ENCODE data around the gene TMEM225B.
"Not testable (repeated sequence)": the region's sequence is repeated elsewhere in the genome, so short reads cannot be mapped to it uniquely, and the experiment has no call there.

TMEM225B gene

GRCh38 chr7:99597762-99598501, at the start of gene TMEM225B:
Gene TMEM225B, plus strand, starts transcription at chr7:99598267. Its CDS starts 6,122 bp downstream, at chr7:99604389.
- DNase-seq (ENCODE audit: low spot score): no peak

GRCh38 chr7:99549545-99549944, 48.5 kb upstream of the TMEM225B start:
- DNase-seq (ENCODE audit: low spot score): not testable (repeated sequence)

GRCh38 chr7:99551334-99551733, 46.7 kb upstream of the TMEM225B start:
- peak; percentile 31 for DNase-seq (ENCODE audit: low spot score)

- DNase-seq (ENCODE audit: low spot score): peak; percentile 95
These were observed 46.2 kb upstream of the TMEM225B start, which contains the start of gene FAM200A for GRCh38 chr7:99551767-99552463. Gene FAM200A, minus strand, starts transcription at chr7:99552114. Its CDS starts 3,707 bp downstream, at chr7:99548407.

- no peak for DNase-seq (ENCODE audit: low spot score)
These were observed 45.0 kb upstream of the TMEM225B start for GRCh38 chr7:99553039-99553438.

DNA sequence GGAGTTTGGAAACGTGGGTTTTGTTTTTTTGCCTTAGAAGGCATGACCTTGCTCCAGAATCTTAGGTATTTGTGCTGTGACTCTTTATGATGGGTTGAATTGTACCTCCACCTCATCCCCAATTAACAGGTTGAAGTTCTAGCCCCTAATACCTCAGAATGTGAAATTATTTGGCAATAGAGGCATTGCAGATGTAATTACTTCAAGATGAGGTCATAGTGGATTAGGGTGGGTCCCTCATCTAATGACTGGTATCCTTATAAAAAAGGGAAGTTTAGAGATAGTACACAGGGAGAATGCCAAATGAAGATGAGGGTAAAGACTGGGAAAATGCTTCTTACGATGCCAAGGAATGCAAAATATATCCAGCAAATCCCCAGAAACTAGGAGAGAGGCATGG, 43.1 kb upstream of the TMEM225B start:
- DNase-seq (ENCODE audit: low spot score): no peak

DNA sequence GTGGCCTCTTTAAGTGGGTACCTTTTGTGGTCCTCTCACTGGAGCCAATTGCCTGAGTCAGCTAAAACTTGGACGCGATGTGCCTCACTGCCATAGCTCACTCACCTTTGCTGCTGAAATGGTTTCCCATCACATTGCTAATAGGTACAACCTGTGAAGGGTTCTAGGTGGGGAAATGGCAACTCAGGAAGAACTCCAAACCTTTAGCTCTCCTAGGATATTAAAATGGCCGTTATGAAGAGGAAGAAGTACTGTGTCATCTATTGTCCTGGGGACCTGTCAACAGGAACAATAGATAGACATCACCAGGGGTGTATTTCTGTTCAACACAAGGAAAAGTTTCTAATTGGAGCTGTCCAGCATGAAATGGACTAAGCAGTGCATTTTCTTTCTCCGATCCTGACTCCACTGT, 40.9 kb upstream of the TMEM225B start:
- no peak for DNase-seq (ENCODE audit: low spot score)

GRCh38 chr7:99557940-99558305, 40.1 kb upstream of the TMEM225B start:
- DNase-seq (ENCODE audit: low spot score): no peak

DNA sequence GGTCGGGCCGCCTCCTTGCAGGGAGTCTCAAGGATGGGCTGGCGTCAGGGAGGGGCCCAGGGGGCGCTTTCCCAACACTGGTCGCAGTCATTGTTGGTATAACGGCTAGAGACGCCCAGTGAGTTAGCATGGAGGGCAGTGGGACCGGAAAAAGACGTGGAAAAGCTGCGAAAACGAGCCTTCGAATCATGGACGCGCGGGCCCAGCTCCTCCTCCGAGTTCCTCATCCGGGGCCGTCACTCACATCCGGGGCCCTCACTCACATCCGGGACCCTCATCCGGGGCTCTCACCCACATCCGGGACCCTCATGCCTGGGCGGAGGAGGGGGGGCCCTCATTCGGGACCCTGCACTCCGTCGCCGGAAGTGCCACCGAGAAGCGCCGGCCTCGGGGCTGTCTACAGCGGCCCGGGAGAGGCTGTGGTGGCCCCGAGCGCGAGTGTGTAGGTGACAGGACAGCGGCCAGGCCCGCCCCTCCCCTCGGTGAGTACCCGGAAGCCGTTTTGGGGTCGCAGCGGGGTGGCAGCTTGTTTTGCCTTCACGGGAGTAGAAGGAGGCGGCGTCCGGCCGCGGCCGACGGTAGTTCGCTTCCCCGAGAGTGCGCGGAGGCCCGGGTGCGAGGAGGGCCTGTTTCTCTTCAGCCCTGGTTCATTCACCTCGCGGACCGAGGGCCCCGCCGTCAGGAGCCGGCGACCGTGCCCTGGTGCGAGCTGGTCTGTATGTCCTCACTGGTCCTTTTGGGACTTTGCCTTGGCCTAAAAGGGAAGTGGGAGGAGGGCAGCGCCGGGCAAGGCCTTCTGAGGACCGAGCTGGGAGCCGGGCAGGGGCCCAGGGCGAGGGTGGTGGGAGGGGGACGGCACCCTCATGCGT, 39.5 kb upstream of the TMEM225B start, which contains the start of gene ZNF655:
Gene ZNF655, plus strand, starts transcription at position 337 of the 869 bp plus-strand sequence. CDS start 1,918 bp downstream, outside the sequence.
- peak; percentile 97 for DNase-seq (ENCODE audit: low spot score)

DNA sequence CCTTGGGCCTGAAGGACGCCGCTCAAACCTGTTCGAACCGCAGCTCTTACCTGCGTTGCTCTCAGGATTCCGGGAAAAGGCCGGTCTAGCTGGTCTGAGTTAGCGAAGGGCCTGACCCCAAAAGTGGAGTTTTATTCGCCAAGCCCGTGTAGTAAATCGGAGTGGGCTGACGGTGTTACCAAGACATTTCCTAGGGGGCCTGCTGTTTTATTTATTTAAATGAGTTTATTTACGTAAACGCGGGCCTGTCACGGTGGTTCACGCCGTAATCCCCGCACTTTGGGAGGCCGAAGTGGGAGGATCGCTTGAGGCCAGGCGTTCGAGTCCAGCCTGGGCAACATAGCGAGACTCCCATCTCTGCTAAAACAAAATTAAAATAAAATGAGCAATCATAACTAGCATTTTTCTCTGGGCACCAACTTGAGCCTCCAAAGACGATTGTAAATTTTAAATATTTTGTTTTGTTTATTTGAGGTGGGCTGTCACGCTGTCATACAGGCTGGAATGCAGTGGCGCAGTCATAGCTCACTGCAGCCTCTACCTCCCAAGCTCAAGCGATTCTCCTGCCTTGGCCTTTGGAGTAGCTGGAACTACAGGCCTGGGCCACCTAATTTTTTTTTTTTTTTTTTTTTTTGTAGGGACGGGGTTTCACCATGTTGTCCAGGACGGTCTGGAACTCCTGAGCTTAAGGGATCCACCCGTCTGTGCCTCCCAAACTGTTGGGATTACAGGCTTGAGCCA, 38.7 kb upstream of the TMEM225B start:
- no peak for DNase-seq (ENCODE audit: low spot score)

GRCh38 chr7:99560834-99561736, 37.0 kb upstream of the TMEM225B start:
- no peak for DNase-seq (ENCODE audit: low spot score)

DNA sequence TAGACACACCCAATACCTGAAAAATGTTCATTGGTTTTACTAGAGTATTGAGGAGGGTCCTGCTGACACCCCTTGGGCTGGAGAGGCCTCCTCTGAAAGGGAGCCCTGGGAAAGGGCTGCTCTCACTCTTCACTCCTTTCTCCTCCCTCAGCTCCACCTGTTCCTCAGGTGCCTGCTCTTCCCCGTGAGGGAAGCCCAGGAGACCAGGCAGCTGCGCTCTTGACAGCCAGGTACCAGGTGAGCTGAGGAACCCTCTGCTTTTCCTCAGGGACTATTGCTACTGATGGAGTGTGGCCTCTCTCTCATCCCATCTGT, 36.4 kb upstream of the TMEM225B start:
- DNase-seq (ENCODE audit: low spot score): no peak

- DNase-seq (ENCODE audit: low spot score): no peak
These were observed 35.8 kb upstream of the TMEM225B start for GRCh38 chr7:99562114-99562784.

DNA sequence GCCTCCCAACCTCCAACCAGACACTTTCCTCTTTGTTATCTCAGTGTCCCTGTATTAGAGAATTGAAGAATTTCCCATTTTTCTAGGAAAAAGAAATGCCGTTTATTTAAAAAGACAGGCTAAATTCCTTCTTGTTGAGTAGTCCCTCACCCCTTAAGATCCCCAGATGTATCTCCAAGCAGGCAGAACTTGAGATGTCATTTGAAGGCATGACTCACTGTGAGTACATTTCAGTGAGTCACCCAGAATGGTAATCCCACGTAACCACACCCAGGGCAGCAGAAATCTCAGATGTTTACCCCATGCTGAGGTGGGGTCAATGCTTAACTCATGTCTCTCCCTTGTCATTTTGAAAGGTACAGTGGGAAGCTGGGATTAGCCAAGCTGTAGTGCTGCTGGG, 35.2 kb upstream of the TMEM225B start:
- peak; percentile 94 for DNase-seq (ENCODE audit: low spot score)

DNA sequence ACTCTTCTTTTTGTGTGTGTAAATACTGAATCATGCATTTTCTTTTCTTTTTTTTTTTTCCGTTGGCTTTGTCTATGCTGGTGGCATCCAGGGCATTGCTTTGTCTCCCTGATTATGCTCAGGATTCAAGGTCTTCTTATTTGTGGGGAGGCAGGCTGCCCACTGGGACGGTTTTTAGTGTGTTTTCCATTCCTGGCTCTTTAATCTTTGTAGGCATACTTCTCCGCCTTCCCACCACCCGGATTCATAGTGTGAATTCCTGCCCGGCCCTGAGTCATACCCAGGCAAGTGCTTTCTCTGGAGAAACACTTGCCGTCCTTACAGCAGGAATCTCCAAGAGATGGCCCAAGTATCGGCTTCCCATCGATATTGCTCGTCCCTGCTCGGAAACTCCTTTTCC, 34.4 kb upstream of the TMEM225B start:
- DNase-seq (ENCODE audit: low spot score): peak; percentile 64

- DNase-seq (ENCODE audit: low spot score): not testable (repeated sequence)
These were observed 29.3 kb upstream of the TMEM225B start for GRCh38 chr7:99568770-99569169.

GRCh38 chr7:99571768-99572167, 26.3 kb upstream of the TMEM225B start:
- no peak for DNase-seq (ENCODE audit: low spot score)

- DNase-seq (ENCODE audit: low spot score): no peak
These were observed 24.8 kb upstream of the TMEM225B start for GRCh38 chr7:99573257-99573656.

DNA sequence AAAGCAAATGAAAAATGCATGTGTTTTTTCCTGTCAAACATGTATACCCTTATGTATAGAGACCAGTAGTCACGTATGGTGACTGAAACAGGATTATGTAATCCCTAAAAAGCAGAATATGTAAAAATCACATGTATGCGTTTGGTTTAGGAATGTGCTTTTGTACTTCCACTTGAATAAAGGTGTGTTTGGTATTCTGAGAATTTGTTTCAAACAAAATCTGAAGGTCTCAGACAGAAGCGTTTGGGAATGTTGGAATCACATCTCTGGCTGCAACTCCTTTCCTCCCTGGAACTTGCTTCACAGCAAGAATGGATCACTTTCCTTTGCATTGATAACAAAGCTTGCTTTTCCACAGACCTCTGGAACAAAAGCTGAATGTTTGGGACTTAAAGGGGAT, 21.8 kb upstream of the TMEM225B start:
- DNase-seq (ENCODE audit: low spot score): no peak

- no peak for DNase-seq (ENCODE audit: low spot score)
These were observed 18.6 kb upstream of the TMEM225B start for GRCh38 chr7:99579281-99579955.

All from hepatic stellate cell (primary cell).